ENCODE results near the gene DVL2. TPM values are rescaled to one million over a fixed set of nuclear protein-coding genes. Genes with fewer than 3 reads are reported as not detected.
A peak's percentile ranks its signal among the peaks of the same experiment; 100 is the strongest.
"Not testable (repeated sequence)": the region's sequence is repeated elsewhere in the genome, so short reads cannot be mapped to it uniquely, and the experiment has no call there.

The DVL2 gene
- total and polyA plus RNA-seq, 2 donors (not counting 1 experiment from before 2014, with no cell fraction given), result 8.1 to 91.8 TPM

DNA sequence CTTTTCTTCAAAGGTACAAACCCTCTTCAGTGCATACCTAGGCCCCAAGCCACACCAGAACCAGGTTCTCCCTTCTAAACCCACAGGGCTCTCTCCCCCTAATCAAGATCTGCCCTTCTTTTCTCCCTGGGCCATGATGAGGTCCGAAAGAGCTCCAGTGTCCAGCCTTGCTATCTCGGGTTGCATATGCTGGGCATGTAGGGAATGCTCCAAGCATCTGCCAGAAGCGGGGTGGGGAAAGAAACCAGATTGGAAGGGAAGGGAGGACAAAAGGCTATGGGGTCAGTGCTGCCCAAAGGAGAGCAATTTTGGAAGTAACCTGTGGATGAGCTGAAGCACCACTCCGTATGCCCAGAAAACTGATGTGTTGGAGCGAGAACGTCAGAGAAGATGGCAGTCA, 14.9 kb upstream of the DVL2 start:
- Histone ChIP-seq H2AFZ (ENCODE audit: low read length) (no peak overlapping the region), H3K79me2 (ENCODE audit: control insufficient read depth, insufficient read depth, low read length) (peaks cover 60% of the 10 kb centered on the region), H4K20me1 (ENCODE audit: control insufficient read depth, extremely low read depth, insufficient read depth, low read length) (no peaks in the 10 kb centered on the region), H3K27me3 (ENCODE audit: control insufficient read depth, insufficient read depth, low read length) (no peaks in the 10 kb centered on the region), H3K4me2 (ENCODE audit: extremely low read depth, insufficient read depth, low read length) (peak overlapping the region; percentile 40), H3K9ac (ENCODE audit: insufficient read depth, low read length) (no peak overlapping the region), H3K9me3 (ENCODE audit: control insufficient read depth, insufficient read depth, low read depth, low read length) (no peaks in the 10 kb centered on the region), H3K36me3 (ENCODE audit: control insufficient read depth, insufficient read depth, low read length) (peaks cover 6% of the 10 kb centered on the region), H3K27ac (ENCODE audit: insufficient read depth, low read length) (no peak overlapping the region), H3K4me3 (replicated peaks in 1 of 4; ENCODE audit: control extremely low read depth in 1 of 4, insufficient read depth in 1 of 4, low read depth in 3 of 4, low read length in 4 of 4) (peak overlapping the region in 2 of 4 experiments; percentile 8 to 21), H3K4me1 (ENCODE audit: control insufficient read depth, extremely low read depth, insufficient read depth, low read length) (peaks cover 7% of the 10 kb centered on the region)
- DNase-seq (ENCODE audit: low read depth in 2 of 2), result no peak
- TF ChIP-seq EZH2 (IDR thresholded peaks at IDR 0.05; ENCODE audit: low read length, missing control alignments), result no peak
- TF ChIP-seq, protein P1, sequence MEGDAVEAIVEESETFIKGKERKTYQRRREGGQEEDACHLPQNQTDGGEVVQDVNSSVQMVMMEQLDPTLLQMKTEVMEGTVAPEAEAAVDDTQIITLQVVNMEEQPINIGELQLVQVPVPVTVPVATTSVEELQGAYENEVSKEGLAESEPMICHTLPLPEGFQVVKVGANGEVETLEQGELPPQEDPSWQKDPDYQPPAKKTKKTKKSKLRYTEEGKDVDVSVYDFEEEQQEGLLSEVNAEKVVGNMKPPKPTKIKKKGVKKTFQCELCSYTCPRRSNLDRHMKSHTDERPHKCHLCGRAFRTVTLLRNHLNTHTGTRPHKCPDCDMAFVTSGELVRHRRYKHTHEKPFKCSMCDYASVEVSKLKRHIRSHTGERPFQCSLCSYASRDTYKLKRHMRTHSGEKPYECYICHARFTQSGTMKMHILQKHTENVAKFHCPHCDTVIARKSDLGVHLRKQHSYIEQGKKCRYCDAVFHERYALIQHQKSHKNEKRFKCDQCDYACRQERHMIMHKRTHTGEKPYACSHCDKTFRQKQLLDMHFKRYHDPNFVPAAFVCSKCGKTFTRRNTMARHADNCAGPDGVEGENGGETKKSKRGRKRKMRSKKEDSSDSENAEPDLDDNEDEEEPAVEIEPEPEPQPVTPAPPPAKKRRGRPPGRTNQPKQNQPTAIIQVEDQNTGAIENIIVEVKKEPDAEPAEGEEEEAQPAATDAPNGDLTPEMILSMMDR (conservative IDR thresholded peaks at IDR 0.05 in 1 of 2, IDR thresholded peaks at IDR 0.05 in 1 of 2; ENCODE audit: low read depth in 1 of 2, low read length in 2 of 2), result no peak

DNA sequence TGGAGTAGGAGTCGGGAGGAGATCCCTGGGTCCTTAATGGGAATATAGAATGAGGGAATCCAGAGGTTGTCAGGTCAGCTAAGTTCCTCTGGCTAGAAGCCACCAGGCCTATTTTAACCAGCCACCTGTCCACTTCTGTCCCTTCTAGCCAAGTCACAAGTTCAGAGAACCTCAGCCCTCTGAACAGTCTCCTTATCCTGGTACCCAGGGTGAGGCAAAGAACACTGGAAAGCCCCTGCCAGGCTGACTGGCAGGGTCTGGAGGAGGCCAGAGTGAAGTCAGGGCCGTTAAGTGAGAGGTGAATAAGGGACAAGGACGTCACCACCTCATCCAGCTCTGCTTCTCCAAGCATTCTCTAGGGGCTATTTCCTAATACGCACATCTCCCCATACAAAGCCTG, 14.5 kb upstream of the DVL2 start:
- H4K20me1 ChIP-seq (ENCODE audit: control insufficient read depth, extremely low read depth, insufficient read depth, low read length), result no peaks in the 10 kb centered on the region
- peaks cover 60% of the 10 kb centered on the region for H3K79me2 ChIP-seq (ENCODE audit: control insufficient read depth, insufficient read depth, low read length)
- H2AFZ ChIP-seq (ENCODE audit: low read length), result no peak overlapping the region
- H3K27me3 ChIP-seq (ENCODE audit: control insufficient read depth, insufficient read depth, low read length), result no peaks in the 10 kb centered on the region
- TF ChIP-seq EZH2 (IDR thresholded peaks at IDR 0.05; ENCODE audit: low read length, missing control alignments), result no peak
- TF ChIP-seq, protein P1 (conservative IDR thresholded peaks at IDR 0.05 in 1 of 2, IDR thresholded peaks at IDR 0.05 in 1 of 2; ENCODE audit: low read depth in 1 of 2, low read length in 2 of 2), result no peak
- H3K4me3 ChIP-seq (replicated peaks in 1 of 4; ENCODE audit: control extremely low read depth in 1 of 4, insufficient read depth in 1 of 4, low read depth in 3 of 4, low read length in 4 of 4), result peak overlapping the region in 1 of 4 experiments; percentile 21
- H3K4me2 ChIP-seq (ENCODE audit: extremely low read depth, insufficient read depth, low read length), result no peak overlapping the region
- peaks cover 8% of the 10 kb centered on the region for H3K36me3 ChIP-seq (ENCODE audit: control insufficient read depth, insufficient read depth, low read length)
- H3K27ac ChIP-seq (ENCODE audit: insufficient read depth, low read length), result no peak overlapping the region
- DNase-seq (ENCODE audit: low read depth in 2 of 2), result no peak
- no peak overlapping the region for H3K9ac ChIP-seq (ENCODE audit: insufficient read depth, low read length)
- no peaks in the 10 kb centered on the region for H3K9me3 ChIP-seq (ENCODE audit: control insufficient read depth, insufficient read depth, low read depth, low read length)
- peaks cover 7% of the 10 kb centered on the region for H3K4me1 ChIP-seq (ENCODE audit: control insufficient read depth, extremely low read depth, insufficient read depth, low read length)

DNA sequence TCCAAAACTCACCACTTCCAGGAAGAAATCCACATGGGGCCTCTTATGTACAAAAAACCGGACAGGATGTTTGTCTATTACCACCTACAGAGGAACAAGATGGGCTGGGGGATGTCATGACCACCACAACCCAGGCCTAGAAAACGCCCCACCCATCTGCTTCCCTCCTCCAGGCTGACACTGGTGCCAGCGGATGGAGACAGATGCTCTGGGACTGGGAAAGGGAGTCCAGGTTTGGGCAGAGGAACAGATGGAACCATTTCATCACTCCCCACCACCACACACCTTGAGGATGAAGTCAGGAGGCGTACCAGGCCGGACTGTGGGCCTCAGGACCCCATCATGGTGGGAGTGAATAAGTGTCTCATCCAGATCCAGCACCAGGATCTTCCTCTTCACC, 12.5 kb upstream of the DVL2 start:
- no peaks in the 10 kb centered on the region for H3K9me3 ChIP-seq (ENCODE audit: control insufficient read depth, insufficient read depth, low read depth, low read length)
- no peaks in the 10 kb centered on the region for H4K20me1 ChIP-seq (ENCODE audit: control insufficient read depth, extremely low read depth, insufficient read depth, low read length)
- TF ChIP-seq, protein P1 (conservative IDR thresholded peaks at IDR 0.05 in 1 of 2, IDR thresholded peaks at IDR 0.05 in 1 of 2; ENCODE audit: low read depth in 1 of 2, low read length in 2 of 2), result no peak
- TF ChIP-seq EZH2 (IDR thresholded peaks at IDR 0.05; ENCODE audit: low read length, missing control alignments), result no peak
- peaks cover 8% of the 10 kb centered on the region for H3K36me3 ChIP-seq (ENCODE audit: control insufficient read depth, insufficient read depth, low read length)
- no peak overlapping the region for H3K27ac ChIP-seq (ENCODE audit: insufficient read depth, low read length)
- no peak overlapping the region for H3K9ac ChIP-seq (ENCODE audit: insufficient read depth, low read length)
- H3K27me3 ChIP-seq (ENCODE audit: control insufficient read depth, insufficient read depth, low read length), result no peaks in the 10 kb centered on the region
- no peak for DNase-seq (ENCODE audit: low read depth in 2 of 2)
- H3K4me1 ChIP-seq (ENCODE audit: control insufficient read depth, extremely low read depth, insufficient read depth, low read length), result peaks cover 9% of the 10 kb centered on the region
- H2AFZ ChIP-seq (ENCODE audit: low read length), result no peak overlapping the region
- H3K4me2 ChIP-seq (ENCODE audit: extremely low read depth, insufficient read depth, low read length), result no peak overlapping the region
- H3K4me3 ChIP-seq (replicated peaks in 1 of 4; ENCODE audit: control extremely low read depth in 1 of 4, insufficient read depth in 1 of 4, low read depth in 3 of 4, low read length in 4 of 4), result no peak overlapping the region
- H3K79me2 ChIP-seq (ENCODE audit: control insufficient read depth, insufficient read depth, low read length), result peaks cover 55% of the 10 kb centered on the region

DNA sequence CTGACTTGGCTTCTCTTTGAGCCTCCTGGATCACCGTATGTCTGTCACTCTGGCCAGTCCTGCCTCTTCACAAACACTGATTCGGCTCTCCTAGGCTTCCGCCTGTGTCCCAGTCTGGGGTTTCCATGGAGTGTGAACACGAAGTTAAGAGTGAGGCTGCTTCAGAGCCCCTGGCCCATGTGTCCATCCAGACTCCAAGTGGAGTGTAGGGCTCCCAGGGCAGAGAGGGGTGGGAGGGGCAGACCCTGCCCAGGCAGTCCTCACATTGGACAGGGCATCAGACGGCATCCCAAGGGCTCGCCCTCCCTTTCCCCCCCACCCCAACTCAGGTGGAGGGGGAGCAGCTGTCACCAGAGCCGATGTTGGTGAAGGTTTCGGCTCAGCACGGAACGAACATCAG, 9.5 kb upstream of the DVL2 start:
- Histone ChIP-seq H3K27ac (ENCODE audit: insufficient read depth, low read length) (peak overlapping the region; percentile 97), H3K4me3 (replicated peaks in 1 of 4; ENCODE audit: control extremely low read depth in 1 of 4, insufficient read depth in 1 of 4, low read depth in 3 of 4, low read length in 4 of 4) (peak overlapping the region in 1 of 4 experiments; percentile 96), H3K36me3 (ENCODE audit: control insufficient read depth, insufficient read depth, low read length) (peaks cover 14% of the 10 kb centered on the region), H3K4me1 (ENCODE audit: control insufficient read depth, extremely low read depth, insufficient read depth, low read length) (peaks cover 13% of the 10 kb centered on the region), H3K79me2 (ENCODE audit: control insufficient read depth, insufficient read depth, low read length) (peaks cover 50% of the 10 kb centered on the region)
- not testable (repeated sequence) for H3K9ac ChIP-seq (ENCODE audit: insufficient read depth, low read length); H2AFZ ChIP-seq (ENCODE audit: low read length); H4K20me1 ChIP-seq (ENCODE audit: control insufficient read depth, extremely low read depth, insufficient read depth, low read length); H3K4me2 ChIP-seq (ENCODE audit: extremely low read depth, insufficient read depth, low read length); H3K27me3 ChIP-seq (ENCODE audit: control insufficient read depth, insufficient read depth, low read length); H3K9me3 ChIP-seq (ENCODE audit: control insufficient read depth, insufficient read depth, low read depth, low read length); DNase-seq (ENCODE audit: low read depth in 2 of 2)
